NB4 (cell line): ENCODE measurements around the gene ACSL6.

ENCODE experiments used
- POLR2A ChIP-seq: IDR thresholded peaks from 2 replicates; pipeline ENCODE4 v1.6.1; 2011; ENCODE audit warnings: mild to moderate bottlenecking; ENCODE audit not compliant: insufficient read length; ENCODE audit errors: extremely low read depth
- TF ChIP-seq, protein P1 (sequence below): IDR thresholded peaks from one replicate; pipeline ENCODE4 v1.5.1; 2012; ENCODE audit warnings: low read depth, low read length

DNA sequence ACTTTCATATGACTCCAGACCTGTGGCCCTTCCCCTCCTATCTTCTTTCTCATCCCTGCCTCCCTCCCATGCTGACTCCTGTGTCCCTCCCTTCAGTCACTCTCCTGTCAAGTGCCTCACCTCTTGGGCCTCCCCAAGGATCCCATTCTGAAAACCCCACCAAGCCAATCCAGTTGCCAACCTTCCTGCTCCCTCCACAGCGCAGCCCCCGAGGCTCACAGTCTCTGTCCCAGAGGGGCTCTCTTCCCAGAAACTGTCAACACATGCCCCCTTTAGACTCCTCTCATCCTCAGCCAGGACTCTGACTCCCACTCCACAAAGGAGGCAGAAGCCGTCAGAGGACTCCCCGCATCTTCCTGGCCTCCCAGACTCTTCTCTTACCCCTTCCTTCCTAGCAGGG lies 30.8 kb downstream of the ACSL6 start:
- TF ChIP-seq, protein P1, sequence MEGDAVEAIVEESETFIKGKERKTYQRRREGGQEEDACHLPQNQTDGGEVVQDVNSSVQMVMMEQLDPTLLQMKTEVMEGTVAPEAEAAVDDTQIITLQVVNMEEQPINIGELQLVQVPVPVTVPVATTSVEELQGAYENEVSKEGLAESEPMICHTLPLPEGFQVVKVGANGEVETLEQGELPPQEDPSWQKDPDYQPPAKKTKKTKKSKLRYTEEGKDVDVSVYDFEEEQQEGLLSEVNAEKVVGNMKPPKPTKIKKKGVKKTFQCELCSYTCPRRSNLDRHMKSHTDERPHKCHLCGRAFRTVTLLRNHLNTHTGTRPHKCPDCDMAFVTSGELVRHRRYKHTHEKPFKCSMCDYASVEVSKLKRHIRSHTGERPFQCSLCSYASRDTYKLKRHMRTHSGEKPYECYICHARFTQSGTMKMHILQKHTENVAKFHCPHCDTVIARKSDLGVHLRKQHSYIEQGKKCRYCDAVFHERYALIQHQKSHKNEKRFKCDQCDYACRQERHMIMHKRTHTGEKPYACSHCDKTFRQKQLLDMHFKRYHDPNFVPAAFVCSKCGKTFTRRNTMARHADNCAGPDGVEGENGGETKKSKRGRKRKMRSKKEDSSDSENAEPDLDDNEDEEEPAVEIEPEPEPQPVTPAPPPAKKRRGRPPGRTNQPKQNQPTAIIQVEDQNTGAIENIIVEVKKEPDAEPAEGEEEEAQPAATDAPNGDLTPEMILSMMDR: no peak
- TF ChIP-seq POLR2A: no peak
